Measurements from ENCODE around the gene PGLYRP4.

PGLYRP4 gene

GRCh38 chr1:153386500-153386901 is 37.9 kb upstream of the PGLYRP4 start:
- Histone ChIP-seq H3K36me3 (ENCODE audit: insufficient read depth, low read length) (no peaks in the 10 kb centered on the region), H4K20me1 (ENCODE audit: insufficient read depth, low read length, poor library complexity, severe bottlenecking) (no peaks in the 10 kb centered on the region), H3F3A (ENCODE audit: low read depth) (no peaks in the 10 kb centered on the region), H3K4me2 (ENCODE audit: low read depth, low read length, poor library complexity, severe bottlenecking) (no peak overlapping the region), H3K9me2 (replicated peaks; ENCODE audit: low read depth, low read length) (no peaks in the 10 kb centered on the region), H3K4me1 (ENCODE audit: insufficient read depth, low read length, poor library complexity, severe bottlenecking) (no peaks in the 10 kb centered on the region), H3K79me2 (ENCODE audit: insufficient read depth, low read length) (no peaks in the 10 kb centered on the region), H3K27me3 (ENCODE audit: insufficient read depth, low read length, poor library complexity, severe bottlenecking) (no peaks in the 10 kb centered on the region), H2AFZ (ENCODE audit: low read length) (no peak overlapping the region), H3K9ac (ENCODE audit: low read depth, low read length, poor library complexity, severe bottlenecking) (no peak overlapping the region), H3K9me3 (ENCODE audit: insufficient read depth, low read depth, low read length) (no peaks in the 10 kb centered on the region), H3K4me3 (ENCODE audit: low read length, poor library complexity, severe bottlenecking) (no peak overlapping the region)
- no peak for TF ChIP-seq EZH2phosphoT487 (IDR thresholded peaks at IDR 0.05; ENCODE audit: borderline replicate concordance)
- TF ChIP-seq, protein P1, sequence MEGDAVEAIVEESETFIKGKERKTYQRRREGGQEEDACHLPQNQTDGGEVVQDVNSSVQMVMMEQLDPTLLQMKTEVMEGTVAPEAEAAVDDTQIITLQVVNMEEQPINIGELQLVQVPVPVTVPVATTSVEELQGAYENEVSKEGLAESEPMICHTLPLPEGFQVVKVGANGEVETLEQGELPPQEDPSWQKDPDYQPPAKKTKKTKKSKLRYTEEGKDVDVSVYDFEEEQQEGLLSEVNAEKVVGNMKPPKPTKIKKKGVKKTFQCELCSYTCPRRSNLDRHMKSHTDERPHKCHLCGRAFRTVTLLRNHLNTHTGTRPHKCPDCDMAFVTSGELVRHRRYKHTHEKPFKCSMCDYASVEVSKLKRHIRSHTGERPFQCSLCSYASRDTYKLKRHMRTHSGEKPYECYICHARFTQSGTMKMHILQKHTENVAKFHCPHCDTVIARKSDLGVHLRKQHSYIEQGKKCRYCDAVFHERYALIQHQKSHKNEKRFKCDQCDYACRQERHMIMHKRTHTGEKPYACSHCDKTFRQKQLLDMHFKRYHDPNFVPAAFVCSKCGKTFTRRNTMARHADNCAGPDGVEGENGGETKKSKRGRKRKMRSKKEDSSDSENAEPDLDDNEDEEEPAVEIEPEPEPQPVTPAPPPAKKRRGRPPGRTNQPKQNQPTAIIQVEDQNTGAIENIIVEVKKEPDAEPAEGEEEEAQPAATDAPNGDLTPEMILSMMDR (conservative IDR thresholded peaks at IDR 0.05; ENCODE audit: low read length) = no peak

DNA sequence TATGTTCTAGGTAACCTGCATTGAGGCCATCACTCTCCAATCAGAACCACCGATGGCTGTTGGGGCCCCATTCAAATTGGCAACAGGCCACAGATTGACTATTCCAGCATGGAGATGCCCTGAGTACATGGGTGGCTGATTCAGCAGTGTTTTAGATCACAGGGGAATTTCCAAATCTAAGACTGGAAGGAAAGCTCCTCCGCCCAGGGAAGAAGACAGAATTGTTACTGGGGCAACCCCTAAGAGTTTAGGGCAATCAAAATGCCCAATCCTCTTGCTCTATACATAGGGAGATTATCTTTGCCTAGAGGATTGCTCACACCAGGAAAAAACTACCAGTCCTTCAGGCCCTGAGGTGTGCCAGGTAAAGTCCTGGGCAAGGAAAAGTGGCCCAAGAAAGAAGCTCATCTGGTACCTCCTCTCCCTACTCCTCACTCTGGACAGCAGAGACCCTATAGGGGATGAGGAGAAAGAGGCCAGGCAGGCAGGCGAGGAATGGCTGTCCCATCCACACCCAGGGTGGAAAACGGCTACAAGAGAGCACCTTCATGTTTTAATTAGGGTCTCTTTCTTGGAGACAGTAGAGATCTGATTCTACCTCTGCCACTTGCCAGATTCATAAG is 36.4 kb upstream of the PGLYRP4 start:
- Histone ChIP-seq H3K79me2 (ENCODE audit: insufficient read depth, low read length) (no peaks in the 10 kb centered on the region), H4K20me1 (ENCODE audit: insufficient read depth, low read length, poor library complexity, severe bottlenecking) (no peaks in the 10 kb centered on the region), H3K9me3 (ENCODE audit: insufficient read depth, low read depth, low read length) (no peaks in the 10 kb centered on the region), H3F3A (ENCODE audit: low read depth) (no peaks in the 10 kb centered on the region), H3K9ac (ENCODE audit: low read depth, low read length, poor library complexity, severe bottlenecking) (no peak overlapping the region), H3K9me2 (replicated peaks; ENCODE audit: low read depth, low read length) (no peaks in the 10 kb centered on the region), H3K4me3 (ENCODE audit: low read length, poor library complexity, severe bottlenecking) (no peak overlapping the region), H3K4me2 (ENCODE audit: low read depth, low read length, poor library complexity, severe bottlenecking) (no peak overlapping the region), H2AFZ (ENCODE audit: low read length) (no peak overlapping the region), H3K4me1 (ENCODE audit: insufficient read depth, low read length, poor library complexity, severe bottlenecking) (no peaks in the 10 kb centered on the region), H3K27me3 (ENCODE audit: insufficient read depth, low read length, poor library complexity, severe bottlenecking) (no peaks in the 10 kb centered on the region), H3K36me3 (ENCODE audit: insufficient read depth, low read length) (no peaks in the 10 kb centered on the region)
- TF ChIP-seq EZH2phosphoT487 (IDR thresholded peaks at IDR 0.05; ENCODE audit: borderline replicate concordance) = no peak
- TF ChIP-seq, protein P1 (conservative IDR thresholded peaks at IDR 0.05; ENCODE audit: low read length) = no peak

DNA sequence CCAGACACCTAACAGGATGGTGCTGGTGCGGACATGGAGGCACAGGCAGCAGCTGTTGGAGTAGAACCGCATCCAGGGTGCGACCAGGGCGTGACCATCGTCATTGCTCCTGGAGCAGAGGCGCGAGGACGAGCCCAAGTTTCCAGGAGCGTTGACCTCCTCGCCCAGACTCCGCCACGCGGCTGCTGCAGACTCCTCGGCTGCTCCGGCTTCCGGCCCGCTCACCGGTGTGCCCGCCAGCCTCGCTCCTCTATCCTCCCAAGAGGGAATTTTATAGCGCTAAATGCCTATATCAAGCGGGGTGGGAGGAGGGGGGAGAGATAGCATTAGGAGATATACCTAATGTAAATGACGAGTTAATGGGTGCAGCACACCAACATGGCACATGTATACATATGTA is 32.1 kb upstream of the PGLYRP4 start:
- no peaks in the 10 kb centered on the region for H3K27me3 ChIP-seq (ENCODE audit: insufficient read depth, low read length, poor library complexity, severe bottlenecking)
- no peak overlapping the region for H2AFZ ChIP-seq (ENCODE audit: low read length)
- H3K9ac ChIP-seq (ENCODE audit: low read depth, low read length, poor library complexity, severe bottlenecking) = no peak overlapping the region
- no peaks in the 10 kb centered on the region for H3K4me1 ChIP-seq (ENCODE audit: insufficient read depth, low read length, poor library complexity, severe bottlenecking)
- no peak overlapping the region for H3K4me3 ChIP-seq (ENCODE audit: low read length, poor library complexity, severe bottlenecking)
- no peak overlapping the region for H3K4me2 ChIP-seq (ENCODE audit: low read depth, low read length, poor library complexity, severe bottlenecking)
- H3K36me3 ChIP-seq (ENCODE audit: insufficient read depth, low read length) = no peaks in the 10 kb centered on the region
- no peaks in the 10 kb centered on the region for H3K9me3 ChIP-seq (ENCODE audit: insufficient read depth, low read depth, low read length)
- TF ChIP-seq, protein P1 (conservative IDR thresholded peaks at IDR 0.05; ENCODE audit: low read length) = no peak
- TF ChIP-seq EZH2phosphoT487 (IDR thresholded peaks at IDR 0.05; ENCODE audit: borderline replicate concordance) = no peak
- H3K79me2 ChIP-seq (ENCODE audit: insufficient read depth, low read length) = no peaks in the 10 kb centered on the region
- no peaks in the 10 kb centered on the region for H3K9me2 ChIP-seq (replicated peaks; ENCODE audit: low read depth, low read length)
- no peaks in the 10 kb centered on the region for H3F3A ChIP-seq (ENCODE audit: low read depth)
- no peaks in the 10 kb centered on the region for H4K20me1 ChIP-seq (ENCODE audit: insufficient read depth, low read length, poor library complexity, severe bottlenecking)
